MM.1S (cell line): ENCODE measurements around the gene CYP46A1.

Experiments
- DNase-seq: peaks from one replicate; pipeline ENCODE4 v3.0.0-alpha.2; 2015
- H2AFZ ChIP-seq: fragments of 300-600 bp; sonication (generic); 2 replicates; pipeline ENCODE4 v1.6.0; 2016; ENCODE audit warnings: antibody characterized with exemption, low read length
- H3F3A ChIP-seq: fragments of 300-600 bp; sonication (generic); 2 replicates; pipeline ENCODE4 v1.6.1; 2016; ENCODE audit warnings: mild to moderate bottlenecking, antibody characterized with exemption, low read length, moderate library complexity, mixed read lengths; ENCODE audit not compliant: insufficient read depth
- H3K27ac ChIP-seq: fragments of 300-600 bp; sonication (generic); 2 replicates; pipeline ENCODE4 v1.5.1; 2016; ENCODE audit warnings: mild to moderate bottlenecking, low read length
- H3K27me3 ChIP-seq: fragments of 300-600 bp; sonication (generic); replicated peaks from 2 replicates; pipeline ENCODE4 v1.6.0; 2016; ENCODE audit warnings: low read length; ENCODE audit not compliant: insufficient read depth
- H3K36me3 ChIP-seq: fragments of 300-600 bp; sonication (generic); replicated peaks from 2 replicates; pipeline ENCODE4 v1.6.1; 2016; ENCODE audit warnings: mild to moderate bottlenecking, low read length, mixed read lengths; ENCODE audit not compliant: insufficient read depth
- H3K4me1 ChIP-seq: fragments of 300-600 bp; sonication (generic); 2 replicates; pipeline ENCODE4 v1.6.1; 2016; ENCODE audit warnings: low read length, mixed read lengths
- H3K4me2 ChIP-seq: fragments of 300-600 bp; sonication (generic); 2 replicates; pipeline ENCODE4 v1.6.0; 2016; ENCODE audit warnings: low read depth, low read length
- H3K4me3 ChIP-seq: fragments of 300-600 bp; sonication (generic); 2 replicates; pipeline ENCODE4 v1.5.1; 2016; ENCODE audit warnings: low read length, mixed read lengths
- H3K79me2 ChIP-seq: fragments of 300-600 bp; sonication (generic); 2 replicates; pipeline ENCODE4 v1.6.1; 2016; ENCODE audit warnings: mixed run types, low read length, mixed read lengths
- H3K9ac ChIP-seq: fragments of 300-600 bp; sonication (generic); 2 replicates; pipeline ENCODE4 v1.6.1; 2016; ENCODE audit warnings: low read length, mixed read lengths
- H3K9me2 ChIP-seq: fragments of 300-600 bp; sonication (generic); replicated peaks from 2 replicates; pipeline ENCODE4 v1.6.1; 2016; ENCODE audit warnings: mild to moderate bottlenecking, low read length, mixed read lengths; ENCODE audit not compliant: insufficient read depth
- H3K9me3 ChIP-seq: fragments of 300-600 bp; sonication (generic); replicated peaks from 2 replicates; pipeline ENCODE4 v1.6.1; 2016; ENCODE audit warnings: mild to moderate bottlenecking, low read length, mixed read lengths; ENCODE audit not compliant: insufficient read depth
- H4K20me1 ChIP-seq: fragments of 300-600 bp; sonication (generic); 2 replicates; pipeline ENCODE4 v1.6.1; 2016; ENCODE audit warnings: mild to moderate bottlenecking, low read length, moderate library complexity, mixed read lengths; ENCODE audit not compliant: insufficient read depth
- EZH2 ChIP-seq: fragments of 300-600 bp; sonication (generic); optimal IDR thresholded peaks from 2 replicates; pipeline ENCODE3; 2017; ENCODE audit warnings: low read depth, mild to moderate bottlenecking, antibody characterized with exemption, low read length, mixed read lengths
- EZH2phosphoT487 ChIP-seq: fragments of 300-600 bp; sonication (generic); IDR thresholded peaks from 2 replicates; pipeline ENCODE4 v1.6.1; 2018; ENCODE audit warnings: antibody characterized with exemption, low read length
- TF ChIP-seq, protein P1 (sequence below): fragments of 300-600 bp; sonication (generic); IDR thresholded peaks from 2 replicates; pipeline ENCODE4 v1.5.1; 2016; ENCODE audit warnings: antibody characterized with exemption, low read length, mixed read lengths

CYP46A1 gene

GRCh38 chr14:99667045-99667444 is 17.1 kb upstream of the CYP46A1 start:
- no peak overlapping the region for H2AFZ ChIP-seq
- no peak for DNase-seq
- no peaks in the 10 kb centered on the region for H3K9me2 ChIP-seq
- no peaks in the 10 kb centered on the region for H4K20me1 ChIP-seq
- no peaks in the 10 kb centered on the region for H3K4me1 ChIP-seq
- no peak overlapping the region for H3K27ac ChIP-seq
- no peaks in the 10 kb centered on the region for H3K79me2 ChIP-seq
- no peak overlapping the region for H3K4me2 ChIP-seq
- H3K27me3 ChIP-seq, result no peaks in the 10 kb centered on the region
- no peak overlapping the region for H3K9ac ChIP-seq
- H3K36me3 ChIP-seq, result no peaks in the 10 kb centered on the region
- H3K9me3 ChIP-seq, result no peaks in the 10 kb centered on the region
- TF ChIP-seq EZH2phosphoT487, result no peak
- TF ChIP-seq, protein P1, sequence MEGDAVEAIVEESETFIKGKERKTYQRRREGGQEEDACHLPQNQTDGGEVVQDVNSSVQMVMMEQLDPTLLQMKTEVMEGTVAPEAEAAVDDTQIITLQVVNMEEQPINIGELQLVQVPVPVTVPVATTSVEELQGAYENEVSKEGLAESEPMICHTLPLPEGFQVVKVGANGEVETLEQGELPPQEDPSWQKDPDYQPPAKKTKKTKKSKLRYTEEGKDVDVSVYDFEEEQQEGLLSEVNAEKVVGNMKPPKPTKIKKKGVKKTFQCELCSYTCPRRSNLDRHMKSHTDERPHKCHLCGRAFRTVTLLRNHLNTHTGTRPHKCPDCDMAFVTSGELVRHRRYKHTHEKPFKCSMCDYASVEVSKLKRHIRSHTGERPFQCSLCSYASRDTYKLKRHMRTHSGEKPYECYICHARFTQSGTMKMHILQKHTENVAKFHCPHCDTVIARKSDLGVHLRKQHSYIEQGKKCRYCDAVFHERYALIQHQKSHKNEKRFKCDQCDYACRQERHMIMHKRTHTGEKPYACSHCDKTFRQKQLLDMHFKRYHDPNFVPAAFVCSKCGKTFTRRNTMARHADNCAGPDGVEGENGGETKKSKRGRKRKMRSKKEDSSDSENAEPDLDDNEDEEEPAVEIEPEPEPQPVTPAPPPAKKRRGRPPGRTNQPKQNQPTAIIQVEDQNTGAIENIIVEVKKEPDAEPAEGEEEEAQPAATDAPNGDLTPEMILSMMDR, result no peak
- TF ChIP-seq EZH2, result no peak
- no peaks in the 10 kb centered on the region for H3F3A ChIP-seq
- H3K4me3 ChIP-seq, result no peak overlapping the region

GRCh38 chr14:99667821-99668220 is 16.3 kb upstream of the CYP46A1 start:
- H3K4me2 ChIP-seq, result no peak overlapping the region
- H3K9me3 ChIP-seq, result no peaks in the 10 kb centered on the region
- H3K4me3 ChIP-seq, result no peak overlapping the region
- no peaks in the 10 kb centered on the region for H3K9me2 ChIP-seq
- no peak overlapping the region for H3K27ac ChIP-seq
- H2AFZ ChIP-seq, result no peak overlapping the region
- H3K9ac ChIP-seq, result no peak overlapping the region
- H4K20me1 ChIP-seq, result no peaks in the 10 kb centered on the region
- H3K27me3 ChIP-seq, result no peaks in the 10 kb centered on the region
- H3K79me2 ChIP-seq, result no peaks in the 10 kb centered on the region
- no peaks in the 10 kb centered on the region for H3K36me3 ChIP-seq
- no peak for DNase-seq
- H3K4me1 ChIP-seq, result no peaks in the 10 kb centered on the region
- no peaks in the 10 kb centered on the region for H3F3A ChIP-seq
- no peak for TF ChIP-seq EZH2phosphoT487
- TF ChIP-seq EZH2, result no peak
- TF ChIP-seq, protein P1, result no peak

DNA sequence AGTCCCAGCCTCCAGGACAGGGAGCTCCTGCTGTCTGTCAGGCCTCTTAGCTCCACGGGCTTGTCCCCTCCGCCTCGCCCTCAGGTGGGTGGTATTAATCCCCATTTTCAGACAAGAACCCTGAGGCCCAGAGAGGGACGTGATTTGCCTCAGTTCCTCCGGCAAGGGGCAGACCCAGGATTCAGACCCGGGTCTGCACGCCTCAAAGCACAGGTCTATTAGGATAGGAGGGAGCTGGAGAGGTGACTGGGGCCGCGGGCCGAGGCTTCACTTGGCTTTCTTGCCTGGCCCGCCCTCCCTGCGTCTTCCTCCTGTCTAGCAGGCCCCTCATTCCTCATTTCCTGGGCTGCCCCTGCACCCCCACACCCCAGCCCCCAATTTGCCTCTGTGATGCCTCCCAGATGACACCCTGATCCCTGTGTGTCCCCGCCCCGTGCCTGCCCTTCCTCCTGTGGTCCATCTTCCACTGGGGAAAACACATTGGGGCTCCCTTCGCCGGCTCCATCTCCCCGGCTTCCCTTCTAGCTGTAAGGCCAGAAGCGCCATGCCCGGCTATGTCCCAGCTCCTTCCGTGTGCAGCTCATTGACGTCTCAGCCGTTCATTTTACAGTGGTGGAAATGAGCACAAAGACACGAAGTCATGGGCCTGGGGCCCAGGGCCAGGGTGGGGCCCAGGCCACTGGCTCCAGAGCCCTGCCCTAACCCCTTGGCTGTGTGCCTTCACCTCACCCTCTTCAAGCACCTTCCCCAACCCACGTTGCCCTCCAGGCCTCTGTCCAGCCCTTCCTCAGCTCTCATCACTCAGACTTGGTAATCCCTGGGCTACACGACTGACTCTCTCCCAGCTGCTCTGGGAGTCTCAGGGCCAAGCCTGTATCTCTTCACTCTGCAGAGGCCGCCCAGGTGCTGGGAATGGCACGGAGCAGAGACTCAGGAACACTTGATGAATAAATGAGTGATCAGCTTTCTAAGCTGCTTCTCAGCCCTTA is 15.5 kb upstream of the CYP46A1 start:
- Histone ChIP-seq H3K4me1 (no peaks in the 10 kb centered on the region), H3K36me3 (no peaks in the 10 kb centered on the region), H3K4me2 (no peak overlapping the region), H3K9me3 (no peaks in the 10 kb centered on the region), H3K9ac (no peak overlapping the region), H2AFZ (no peak overlapping the region), H3K27ac (no peak overlapping the region), H4K20me1 (no peaks in the 10 kb centered on the region), H3K9me2 (no peaks in the 10 kb centered on the region), H3K4me3 (no peak overlapping the region), H3K27me3 (no peaks in the 10 kb centered on the region), H3F3A (no peaks in the 10 kb centered on the region), H3K79me2 (no peaks in the 10 kb centered on the region)
- DNase-seq, result no peak
- TF ChIP-seq EZH2 (no peak), EZH2phosphoT487 (no peak)
- TF ChIP-seq, protein P1, result no peak
